CD1c-positive myeloid dendritic cell (primary cell): ENCODE data around the gene TMEM94.

ENCODE experiments used
- DNase-seq: peaks from one replicate; pipeline ENCODE4 v3.0.0-alpha.2; 2016; ENCODE audit errors: extremely low spot score

Gene TMEM94

GRCh38 chr17:75525806-75526554 lies 69.5 kb downstream of the TMEM94 start:
- DNase-seq: peak; percentile 10

GRCh38 chr17:75526555-75527270 lies 70.3 kb downstream of the TMEM94 start:
- no peak for DNase-seq

GRCh38 chr17:75530837-75531720 lies 74.6 kb downstream of the TMEM94 start:
- DNase-seq: no peak

GRCh38 chr17:75531721-75532072 lies 75.3 kb downstream of the TMEM94 start:
- DNase-seq: no peak

GRCh38 chr17:75535119-75535537 lies 78.7 kb downstream of the TMEM94 start:
- peak; percentile 42 for DNase-seq

- no peak for DNase-seq
Measured at GRCh38 chr17:75535871-75536270, 79.4 kb downstream of the TMEM94 start.

- DNase-seq: no peak
Measured at GRCh38 chr17:75536366-75536765, 79.9 kb downstream of the TMEM94 start.

- no peak for DNase-seq
Measured at GRCh38 chr17:75539967-75540729, 83.7 kb downstream of the TMEM94 start.

- DNase-seq: no peak
Measured at GRCh38 chr17:75540923-75541503, 84.6 kb downstream of the TMEM94 start.

- DNase-seq: no peak
Measured at GRCh38 chr17:75542229-75542628, 85.8 kb downstream of the TMEM94 start.

GRCh38 chr17:75542728-75543336 lies 86.4 kb downstream of the TMEM94 start:
- DNase-seq: no peak

- no peak for DNase-seq
Measured at GRCh38 chr17:75544250-75544649, 87.8 kb downstream of the TMEM94 start.

- no peak for DNase-seq
Measured at GRCh38 chr17:75546181-75546580, 89.7 kb downstream of the TMEM94 start.

GRCh38 chr17:75547091-75547490 lies 90.7 kb downstream of the TMEM94 start:
- DNase-seq: no peak

GRCh38 chr17:75548813-75549212 lies 92.4 kb downstream of the TMEM94 start:
- no peak for DNase-seq
